ENCODE data around the gene HIRIP3.

HIRIP3 gene

DNA sequence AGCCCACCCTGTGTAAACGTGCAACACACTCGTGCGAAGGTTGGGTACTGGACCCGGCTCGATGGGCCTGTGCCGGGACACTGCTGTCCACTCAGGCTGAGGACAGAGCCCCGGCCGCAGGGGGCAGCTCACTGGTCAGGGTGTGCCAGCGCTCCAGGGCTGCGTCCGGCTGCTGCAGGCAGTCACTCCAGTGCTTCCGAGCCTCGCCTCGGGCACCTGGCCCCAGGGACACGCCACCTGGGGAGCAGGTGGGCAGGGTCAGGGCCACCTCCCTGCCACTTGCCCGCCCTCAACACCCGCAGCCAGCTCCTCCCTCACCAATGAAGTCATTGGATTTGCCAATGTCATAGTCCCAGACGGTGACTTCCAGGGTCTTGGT, 10.7 kb upstream of the HIRIP3 start:
- TF ChIP-seq NFIC (IDR thresholded peaks at IDR 0.05) (no peak), FOXM1 (IDR thresholded peaks at IDR 0.05; ENCODE audit: borderline replicate concordance, low read depth) (no peak), MAX (IDR thresholded peaks at IDR 0.05) (no peak), YY1 (IDR thresholded peaks at IDR 0.05; ENCODE audit: low read depth) (no peak), RAD21 (IDR thresholded peaks at IDR 0.05; ENCODE audit: low read depth) (no peak), CREB1 (IDR thresholded peaks at IDR 0.05; ENCODE audit: low read depth) (no peak)
- TF ChIP-seq, protein P1, sequence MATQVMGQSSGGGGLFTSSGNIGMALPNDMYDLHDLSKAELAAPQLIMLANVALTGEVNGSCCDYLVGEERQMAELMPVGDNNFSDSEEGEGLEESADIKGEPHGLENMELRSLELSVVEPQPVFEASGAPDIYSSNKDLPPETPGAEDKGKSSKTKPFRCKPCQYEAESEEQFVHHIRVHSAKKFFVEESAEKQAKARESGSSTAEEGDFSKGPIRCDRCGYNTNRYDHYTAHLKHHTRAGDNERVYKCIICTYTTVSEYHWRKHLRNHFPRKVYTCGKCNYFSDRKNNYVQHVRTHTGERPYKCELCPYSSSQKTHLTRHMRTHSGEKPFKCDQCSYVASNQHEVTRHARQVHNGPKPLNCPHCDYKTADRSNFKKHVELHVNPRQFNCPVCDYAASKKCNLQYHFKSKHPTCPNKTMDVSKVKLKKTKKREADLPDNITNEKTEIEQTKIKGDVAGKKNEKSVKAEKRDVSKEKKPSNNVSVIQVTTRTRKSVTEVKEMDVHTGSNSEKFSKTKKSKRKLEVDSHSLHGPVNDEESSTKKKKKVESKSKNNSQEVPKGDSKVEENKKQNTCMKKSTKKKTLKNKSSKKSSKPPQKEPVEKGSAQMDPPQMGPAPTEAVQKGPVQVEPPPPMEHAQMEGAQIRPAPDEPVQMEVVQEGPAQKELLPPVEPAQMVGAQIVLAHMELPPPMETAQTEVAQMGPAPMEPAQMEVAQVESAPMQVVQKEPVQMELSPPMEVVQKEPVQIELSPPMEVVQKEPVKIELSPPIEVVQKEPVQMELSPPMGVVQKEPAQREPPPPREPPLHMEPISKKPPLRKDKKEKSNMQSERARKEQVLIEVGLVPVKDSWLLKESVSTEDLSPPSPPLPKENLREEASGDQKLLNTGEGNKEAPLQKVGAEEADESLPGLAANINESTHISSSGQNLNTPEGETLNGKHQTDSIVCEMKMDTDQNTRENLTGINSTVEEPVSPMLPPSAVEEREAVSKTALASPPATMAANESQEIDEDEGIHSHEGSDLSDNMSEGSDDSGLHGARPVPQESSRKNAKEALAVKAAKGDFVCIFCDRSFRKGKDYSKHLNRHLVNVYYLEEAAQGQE (IDR thresholded peaks at IDR 0.05; ENCODE audit: low read depth): no peak

DNA sequence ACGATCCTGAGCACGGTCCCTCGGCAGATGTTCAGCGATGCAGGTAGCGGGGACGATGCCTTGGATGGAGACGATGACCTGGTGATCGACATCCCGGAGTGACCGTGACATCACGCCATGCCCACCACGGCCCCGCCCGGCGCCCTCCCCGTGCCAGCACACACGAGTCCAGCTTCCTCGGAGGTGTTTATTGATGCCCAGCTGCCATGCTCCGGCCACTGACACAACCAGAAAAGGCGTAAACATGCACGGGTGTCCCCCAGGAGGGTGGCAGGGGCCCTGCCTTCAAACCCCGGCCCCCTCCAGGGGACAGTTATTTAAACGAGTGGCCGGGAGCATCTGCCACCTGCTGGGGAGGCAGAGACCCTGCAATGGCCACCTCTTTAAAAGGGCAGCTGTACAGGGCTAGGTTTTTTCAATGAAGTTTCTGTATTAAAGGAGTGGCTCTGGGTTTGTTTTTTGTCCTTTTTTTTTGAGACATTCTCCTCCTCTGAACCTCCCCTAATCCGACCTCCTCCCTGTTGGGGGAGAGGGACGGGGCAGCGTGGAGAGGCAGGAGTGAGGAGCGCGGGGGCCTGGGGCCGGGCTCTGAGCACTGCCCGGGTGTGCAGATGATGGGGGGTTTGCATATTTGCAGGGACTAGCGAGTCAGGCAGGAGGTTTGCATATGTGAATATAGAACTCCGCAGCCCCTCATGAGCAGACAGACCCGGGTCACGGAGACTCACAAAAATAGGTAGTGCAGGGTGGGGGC, 10.1 kb upstream of the HIRIP3 start:
- TF ChIP-seq CEBPB (IDR thresholded peaks at IDR 0.05): no peak
- TF ChIP-seq MAX (IDR thresholded peaks at IDR 0.05): no peak
- TF ChIP-seq EGR1 (IDR thresholded peaks at IDR 0.05): no peak
- 0 out of 2 replicates have a peak, but pooled peaks have one; percentile 34 for TF ChIP-seq YY1 (IDR thresholded peaks at IDR 0.05; ENCODE audit: low read depth)
- no peak for TF ChIP-seq TEAD4 (IDR thresholded peaks at IDR 0.05)
- TF ChIP-seq TCF12 (IDR thresholded peaks at IDR 0.05; ENCODE audit: low read depth): no peak
- TF ChIP-seq ZBTB7A (IDR thresholded peaks at IDR 0.05; ENCODE audit: low read depth): no peak
- TF ChIP-seq NFIC (IDR thresholded peaks at IDR 0.05): no peak
- no peak for TF ChIP-seq CREB1 (IDR thresholded peaks at IDR 0.05; ENCODE audit: low read depth)

- no peak for TF ChIP-seq EP300 (IDR thresholded peaks at IDR 0.05; ENCODE audit: borderline replicate concordance)
- no peak for TF ChIP-seq CREB1 (IDR thresholded peaks at IDR 0.05; ENCODE audit: low read depth)
- no peak for TF ChIP-seq RAD21 (IDR thresholded peaks at IDR 0.05; ENCODE audit: low read depth)
- no peak for TF ChIP-seq FOXM1 (IDR thresholded peaks at IDR 0.05; ENCODE audit: borderline replicate concordance, low read depth)
- TF ChIP-seq YY1 (IDR thresholded peaks at IDR 0.05; ENCODE audit: low read depth): no peak
- no peak for TF ChIP-seq NFIC (IDR thresholded peaks at IDR 0.05)
- TF ChIP-seq CEBPB (IDR thresholded peaks at IDR 0.05): no peak
- no peak for TF ChIP-seq TCF12 (IDR thresholded peaks at IDR 0.05; ENCODE audit: low read depth)
- TF ChIP-seq TAF1 (IDR thresholded peaks at IDR 0.05; ENCODE audit: low read depth): no peak
- no peak for TF ChIP-seq MAX (IDR thresholded peaks at IDR 0.05)
- TF ChIP-seq, protein P1 (IDR thresholded peaks at IDR 0.05; ENCODE audit: low read depth): no peak
These were observed 9.4 kb upstream of the HIRIP3 start for GRCh38 chr16:30004811-30005242.

DNA sequence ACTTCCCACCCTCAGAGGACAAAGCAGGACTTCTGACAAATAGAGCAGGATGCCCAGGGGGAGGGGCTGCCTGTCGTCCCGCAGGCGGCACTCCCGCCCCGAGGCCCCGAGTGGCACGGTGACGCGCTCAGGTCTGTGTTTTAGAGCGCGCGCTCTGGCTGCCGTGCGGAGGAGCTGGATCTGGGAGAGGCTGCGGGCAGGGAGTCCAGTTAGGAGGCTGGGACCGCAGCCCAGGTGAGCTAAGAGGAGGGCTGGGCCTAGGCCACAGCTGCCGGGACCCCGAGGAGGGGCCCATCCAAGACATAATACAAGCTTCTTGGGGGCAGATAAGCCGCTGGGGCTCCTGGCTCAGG, 9.0 kb upstream of the HIRIP3 start:
- TF ChIP-seq EGR1 (IDR thresholded peaks at IDR 0.05): no peak
- TF ChIP-seq FOXM1 (IDR thresholded peaks at IDR 0.05; ENCODE audit: borderline replicate concordance, low read depth): no peak
- no peak for TF ChIP-seq EP300 (IDR thresholded peaks at IDR 0.05; ENCODE audit: borderline replicate concordance)
- TF ChIP-seq, protein P1 (IDR thresholded peaks at IDR 0.05; ENCODE audit: low read depth): no peak
- TF ChIP-seq ZBTB7A (IDR thresholded peaks at IDR 0.05; ENCODE audit: low read depth): no peak
- no peak for TF ChIP-seq TCF12 (IDR thresholded peaks at IDR 0.05; ENCODE audit: low read depth)
- no peak for TF ChIP-seq TEAD4 (IDR thresholded peaks at IDR 0.05)
- TF ChIP-seq TAF1 (IDR thresholded peaks at IDR 0.05; ENCODE audit: low read depth): no peak
- TF ChIP-seq USF1 (IDR thresholded peaks at IDR 0.05): no peak
- no peak for TF ChIP-seq CREB1 (IDR thresholded peaks at IDR 0.05; ENCODE audit: low read depth)
- TF ChIP-seq CEBPB (IDR thresholded peaks at IDR 0.05): no peak
- TF ChIP-seq NFIC (IDR thresholded peaks at IDR 0.05): no peak
- no peak for TF ChIP-seq RAD21 (IDR thresholded peaks at IDR 0.05; ENCODE audit: low read depth)
